Activated CD4-positive, alpha-beta T cell treated with anti-CD3 and anti-CD28 coated beads, Interleukin-2, Interleukin-6, amounts not matched to agents 100 ng/mL and 50 ng/mL, durations not matched to agents 16 hours and 8 hours (primary cell): ENCODE results near the gene HSBP1L1.
A peak's percentile ranks its signal among the peaks of the same experiment; 100 is the strongest.

Experiments
- DNase-seq: peaks from one replicate; pipeline ENCODE4 v3.0.0-alpha.2; 2020

HSBP1L1 gene

GRCh38 chr18:79961527-79962291 is 2.7 kb upstream of the HSBP1L1 start:
- DNase-seq = no peak

GRCh38 chr18:79962311-79962710 is 2.1 kb upstream of the HSBP1L1 start:
- DNase-seq = no peak

DNA sequence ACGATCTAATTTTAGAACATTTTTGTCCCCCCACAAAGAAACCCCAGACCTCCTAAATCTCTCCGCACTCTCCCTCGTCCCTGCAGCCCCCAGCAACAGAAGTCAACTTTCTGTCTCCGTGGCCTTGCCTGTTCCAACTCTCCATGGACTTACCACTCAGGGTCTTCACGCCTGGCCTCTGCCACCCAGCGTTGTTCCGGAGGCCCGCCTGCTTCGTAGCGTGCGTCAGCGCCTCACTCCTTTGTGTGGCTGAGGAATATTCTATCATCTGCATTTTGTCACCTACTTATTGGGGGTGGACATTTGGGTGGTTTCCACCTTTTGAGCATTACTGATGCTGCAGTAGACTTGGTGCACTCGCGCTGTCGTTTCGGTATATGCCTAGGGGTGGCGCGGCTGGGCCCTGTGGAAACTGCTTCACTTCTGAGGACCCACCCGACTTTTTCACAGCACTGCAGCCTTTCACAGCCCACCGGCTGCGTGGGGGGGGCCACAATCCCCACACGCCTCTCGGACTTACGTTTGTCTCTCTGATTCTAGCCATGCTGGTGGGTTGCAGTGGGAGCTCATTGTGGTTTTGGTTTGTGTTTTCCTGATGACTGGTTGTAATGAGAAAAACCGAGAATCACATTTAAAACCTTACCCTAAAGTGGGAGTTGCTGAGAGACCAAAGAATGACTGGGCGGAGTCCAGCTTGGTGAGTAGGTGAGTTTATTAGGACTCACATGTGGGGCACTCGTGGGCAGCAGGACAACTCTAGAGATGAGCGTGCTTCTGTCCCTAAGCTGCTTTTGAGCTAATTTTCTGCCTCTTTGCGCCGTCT is 1.4 kb upstream of the HSBP1L1 start:
- DNase-seq = peak; percentile 85

GRCh38 chr18:79963658-79964329 is 649 bp upstream of the HSBP1L1 start:
- DNase-seq = no peak

GRCh38 chr18:79965119-79965902 is 868 bp downstream of the HSBP1L1 start:
- peak; percentile 32 for DNase-seq

- no peak for DNase-seq
Measured at GRCh38 chr18:79970419-79971133, 6.1 kb downstream of the HSBP1L1 start.

- no peak for DNase-seq
Measured at GRCh38 chr18:79971211-79971952, 6.9 kb downstream of the HSBP1L1 start.

GRCh38 chr18:79971986-79972385 is 7.5 kb downstream of the HSBP1L1 start:
- DNase-seq = no peak

DNA sequence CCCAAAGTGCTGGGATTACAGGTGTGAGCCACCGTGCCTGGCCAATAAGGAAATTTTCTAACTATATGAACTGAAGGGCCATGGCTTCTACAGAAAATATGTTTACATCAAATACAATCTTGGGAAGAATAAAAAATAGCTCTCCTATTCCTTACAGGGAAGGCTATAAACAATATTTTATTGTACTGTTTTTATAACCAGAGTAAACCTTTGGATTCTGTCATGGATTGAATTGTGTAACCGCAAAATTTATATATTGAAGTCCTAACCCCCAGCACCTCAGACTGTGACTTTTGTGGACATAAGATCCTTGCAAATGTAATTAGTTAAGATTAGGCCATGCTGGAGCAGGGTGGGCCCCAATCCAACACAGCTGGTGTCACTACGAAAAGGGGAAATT is 8.3 kb downstream of the HSBP1L1 start:
- no peak for DNase-seq

DNA sequence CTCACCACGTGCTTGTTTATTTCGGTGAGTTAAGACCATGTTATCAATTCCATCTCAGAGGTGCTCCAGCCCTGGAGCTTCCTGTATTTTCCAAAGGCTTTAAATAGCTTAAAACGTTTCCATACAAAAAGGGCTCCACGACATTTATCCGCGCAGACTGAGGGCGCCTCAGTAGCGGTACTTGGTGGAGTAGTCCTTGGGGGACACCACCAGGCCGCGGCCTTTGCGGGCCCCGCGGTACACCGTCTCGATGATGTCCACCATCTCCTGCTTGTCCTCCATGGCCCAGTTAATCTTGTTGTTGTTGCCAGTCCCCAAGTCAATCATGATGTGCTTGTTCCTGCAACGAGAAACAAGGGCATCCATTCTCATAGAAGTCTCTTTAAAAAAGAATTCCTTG is 9.1 kb downstream of the HSBP1L1 start:
- DNase-seq = no peak

GRCh38 chr18:79974025-79974654 is 9.7 kb downstream of the HSBP1L1 start:
- no peak for DNase-seq

DNA sequence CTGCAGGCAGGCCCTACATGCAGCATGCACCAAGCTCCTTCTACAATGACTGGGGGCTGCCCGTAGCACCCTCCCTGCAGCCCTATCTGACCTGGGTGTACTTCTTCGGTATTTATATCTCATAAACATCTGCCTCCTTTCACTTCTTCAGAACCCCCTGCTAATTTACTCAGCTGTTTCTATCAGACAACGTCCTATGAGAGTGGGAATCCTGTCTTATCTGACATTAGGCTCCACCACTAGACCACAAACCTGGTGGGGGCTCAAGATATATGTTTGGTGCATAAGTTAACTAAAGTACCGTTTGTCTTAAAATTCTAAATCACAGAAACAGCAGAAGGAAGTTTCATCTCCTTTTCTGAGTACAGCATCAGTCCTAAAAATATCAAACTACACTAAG is 10.6 kb downstream of the HSBP1L1 start:
- no peak for DNase-seq

- no peak for DNase-seq
Measured at GRCh38 chr18:79975985-79976680, 11.7 kb downstream of the HSBP1L1 start.

DNA sequence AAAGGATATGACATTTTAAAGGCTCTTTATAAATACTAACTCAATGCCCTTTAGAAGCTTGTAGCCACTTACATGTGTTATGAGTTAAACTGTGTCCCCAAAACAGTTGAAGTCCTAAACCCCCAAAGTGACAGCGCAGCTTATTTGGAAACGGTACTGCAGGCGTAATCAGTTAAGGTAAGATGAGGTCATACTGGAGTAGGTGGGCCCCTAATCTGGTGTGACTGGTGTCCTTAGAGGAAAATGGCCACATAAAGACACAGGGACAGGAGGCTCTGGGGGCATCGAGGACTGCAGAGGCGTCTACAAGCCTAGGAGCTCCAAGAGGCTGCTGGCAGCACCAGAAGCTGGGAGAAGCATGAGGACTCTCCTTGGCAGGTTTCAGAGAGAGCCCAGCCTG is 15.4 kb downstream of the HSBP1L1 start:
- DNase-seq = no peak

DNA sequence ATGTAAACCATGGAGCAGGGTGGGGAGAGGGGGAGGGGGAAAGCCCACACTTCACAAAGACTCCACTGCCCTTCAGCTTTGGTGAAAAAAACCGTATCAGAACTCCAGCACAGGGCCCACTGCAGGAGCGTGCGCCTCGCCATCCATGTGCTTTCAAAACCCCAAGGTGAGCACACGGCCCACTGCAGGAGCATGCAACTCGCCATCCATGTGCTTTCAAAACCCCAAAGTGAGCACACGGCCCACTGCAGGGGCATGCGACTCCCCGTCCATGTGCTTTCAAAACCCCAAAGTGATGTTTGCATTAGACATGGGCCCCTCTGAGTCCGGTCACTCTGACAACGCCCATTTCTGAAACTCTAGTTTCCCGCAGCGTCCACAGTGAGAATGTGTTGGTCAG is 16.1 kb downstream of the HSBP1L1 start:
- DNase-seq = no peak

DNA sequence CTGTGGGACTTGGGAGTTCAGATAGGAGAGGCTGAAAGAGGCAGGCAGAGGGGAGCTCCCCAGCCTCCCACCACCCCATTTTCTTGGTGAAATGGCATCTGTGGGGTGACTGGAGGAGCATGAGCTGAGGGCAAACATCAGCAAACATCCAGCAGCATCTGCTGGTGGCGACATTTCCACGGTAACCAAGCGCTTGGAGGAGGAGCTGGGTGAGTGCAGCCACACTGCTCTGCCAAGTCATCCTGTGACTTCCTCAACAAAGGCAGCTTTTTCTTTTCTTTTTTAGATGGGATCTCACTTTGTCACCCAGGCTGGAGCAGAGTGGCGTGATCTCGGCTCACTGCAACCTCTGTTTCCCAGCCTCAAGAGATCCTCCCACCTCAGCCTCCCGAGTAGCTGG is 18.3 kb downstream of the HSBP1L1 start:
- peak; percentile 63 for DNase-seq

DNA sequence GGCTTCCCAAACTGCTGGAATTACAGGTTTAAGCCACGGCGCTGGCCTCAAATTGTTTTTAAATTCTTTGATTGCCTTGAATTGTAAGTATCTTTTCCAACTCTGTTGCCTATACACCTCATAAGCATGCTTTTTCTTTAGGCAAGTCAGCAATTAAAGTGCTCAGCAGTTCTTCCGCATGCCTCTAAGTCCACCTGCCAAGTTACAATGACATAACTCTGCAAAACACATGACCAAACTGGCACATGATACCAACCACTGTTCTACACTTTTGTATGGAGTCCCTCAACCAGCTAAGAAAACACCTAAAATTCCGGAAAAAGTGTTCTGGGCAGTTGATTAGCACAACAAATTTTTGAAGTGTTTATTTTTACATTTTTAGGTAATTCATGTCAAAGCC is 18.8 kb downstream of the HSBP1L1 start:
- no peak for DNase-seq

- no peak for DNase-seq
Measured at GRCh38 chr18:79983793-79984192, 19.4 kb downstream of the HSBP1L1 start.

GRCh38 chr18:79985172-79985571 is 20.7 kb downstream of the HSBP1L1 start:
- DNase-seq = no peak

GRCh38 chr18:79986726-79987125 is 22.3 kb downstream of the HSBP1L1 start:
- no peak for DNase-seq
